IPS DF 4.7 (cell line): Measurements from ENCODE around the gene DCAF10.
"Not testable (repeated sequence)": the region's sequence is repeated elsewhere in the genome, so short reads cannot be mapped to it uniquely, and the experiment has no call there.

Experiments
- DNase-seq: peaks from one replicate; pipeline ENCODE4 v3.0.0-alpha.2; 2013; ENCODE audit warnings: low spot score; ENCODE audit errors: extremely low read depth

The DCAF10 gene

DNA sequence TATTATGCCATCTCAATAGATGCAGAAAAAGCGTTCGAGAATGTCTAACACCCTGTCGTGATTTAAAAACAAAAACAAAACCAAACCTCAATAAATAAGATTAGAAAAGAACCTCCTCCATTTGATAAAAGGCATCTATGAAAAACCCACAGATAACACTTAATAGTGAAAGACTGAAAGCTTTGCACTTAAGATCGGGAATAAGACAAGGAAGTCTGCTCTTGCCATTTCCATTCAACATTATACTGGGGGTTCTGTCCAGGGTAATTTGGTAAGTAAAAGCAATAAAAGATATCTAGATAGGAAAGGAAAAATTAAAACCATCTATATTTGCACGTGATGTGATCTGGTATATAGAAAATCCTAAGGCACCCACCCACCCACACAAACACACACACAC lies 8.5 kb upstream of the DCAF10 start:
- DNase-seq = no peak

DNA sequence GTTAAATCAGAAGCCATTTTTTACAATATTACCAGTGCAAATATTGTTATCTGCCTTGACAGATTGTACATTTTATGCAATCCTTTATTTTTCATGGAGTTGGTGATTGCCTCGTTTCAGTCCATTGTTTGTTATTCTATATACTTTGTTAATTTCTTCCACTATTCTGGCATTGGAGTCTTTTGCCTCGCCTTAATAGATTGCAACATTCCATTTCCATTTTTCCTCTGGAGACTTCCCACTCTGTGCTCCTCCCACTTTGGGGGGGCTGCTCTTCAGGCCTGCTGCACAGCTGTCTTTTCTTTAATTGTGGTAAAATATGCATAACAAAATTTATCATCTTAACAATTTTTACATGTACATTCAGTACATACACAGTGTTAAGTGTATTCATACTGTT lies 4.4 kb upstream of the DCAF10 start:
- no peak for DNase-seq

DNA sequence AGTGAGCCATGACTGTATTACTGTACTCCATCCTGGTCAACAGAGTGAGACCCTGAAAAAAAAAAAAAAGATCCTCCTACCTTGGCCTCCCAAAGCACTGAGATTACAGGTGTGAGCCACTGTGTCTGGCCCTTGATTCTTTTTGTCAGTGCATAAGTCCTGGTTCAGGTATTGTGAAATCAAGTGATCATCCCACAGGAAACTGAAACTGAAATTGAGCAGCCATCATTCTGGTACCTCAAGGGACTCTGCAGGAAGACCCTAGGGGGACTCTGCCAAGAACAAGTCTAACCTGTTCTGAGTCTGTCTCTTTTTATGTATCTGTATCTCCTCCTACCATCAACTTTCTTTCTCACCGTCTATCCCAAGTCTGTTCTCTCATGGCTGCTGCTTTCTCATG lies 1.9 kb upstream of the DCAF10 start:
- DNase-seq = no peak

DNA sequence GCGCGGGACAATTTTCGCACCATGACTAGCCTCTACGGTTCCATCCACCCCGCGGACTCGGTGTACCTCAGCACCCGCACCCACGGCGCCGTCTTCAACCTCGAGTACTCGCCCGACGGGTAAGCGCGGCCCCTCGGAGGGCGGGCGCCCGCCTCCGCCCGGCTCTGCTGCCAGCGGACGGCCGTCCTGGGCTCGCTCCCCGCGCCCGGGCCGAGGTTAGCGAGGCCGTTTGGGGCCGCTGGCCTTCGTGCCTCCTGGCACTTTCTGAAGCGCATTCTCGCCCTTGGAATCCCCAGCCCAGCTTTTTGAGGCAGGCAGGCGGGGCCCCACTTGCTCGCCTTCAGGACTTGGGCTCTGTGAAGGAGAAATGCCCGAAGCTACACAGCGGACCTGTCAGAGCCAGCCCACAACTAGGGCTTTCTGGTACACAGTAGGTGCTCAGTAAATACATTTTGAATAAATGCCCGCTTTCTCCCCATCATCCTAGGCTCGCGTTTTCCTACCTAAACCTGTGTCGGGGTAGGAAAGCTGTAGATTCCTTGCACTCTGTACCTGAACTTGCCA lies 772 bp downstream of the DCAF10 start:
- no peak for DNase-seq

DNA sequence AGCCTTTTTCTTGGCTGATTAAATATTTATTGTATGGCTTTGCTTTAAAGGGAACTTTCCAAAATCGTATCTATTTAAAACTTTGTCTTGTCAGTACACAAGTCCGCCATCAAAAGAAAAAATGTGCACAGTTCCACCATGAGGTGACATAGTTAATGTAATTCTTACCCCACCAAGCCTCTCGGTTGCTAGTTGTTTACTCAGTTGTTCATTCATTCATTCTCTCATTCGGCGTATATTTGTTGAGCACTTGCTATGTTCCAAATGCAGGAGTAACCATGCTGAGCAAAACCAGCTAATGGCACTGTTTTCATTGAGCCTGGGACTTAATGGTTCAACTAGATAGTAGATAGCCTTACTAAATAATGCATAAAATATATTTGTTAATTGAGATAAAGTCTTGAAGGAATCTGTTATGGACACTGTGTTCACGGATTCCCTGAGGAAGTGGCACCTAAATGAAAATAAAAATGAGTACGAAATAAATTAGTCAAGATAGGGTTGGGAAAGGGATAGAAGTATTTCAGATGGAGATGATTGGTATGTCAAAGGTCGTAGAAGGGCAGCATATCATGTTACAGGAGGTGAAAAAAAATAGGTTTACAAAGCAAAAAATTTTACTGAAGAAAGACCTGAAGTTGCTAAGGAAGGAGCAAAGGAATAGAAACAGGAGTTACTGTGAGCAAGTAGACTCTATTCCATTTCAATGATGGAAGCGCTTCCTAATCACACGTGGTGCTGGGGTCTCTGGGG lies 1.5 kb downstream of the DCAF10 start:
- no peak for DNase-seq

- no peak for DNase-seq
These were observed 5.7 kb downstream of the DCAF10 start for GRCh38 chr9:37806271-37806670.

DNA sequence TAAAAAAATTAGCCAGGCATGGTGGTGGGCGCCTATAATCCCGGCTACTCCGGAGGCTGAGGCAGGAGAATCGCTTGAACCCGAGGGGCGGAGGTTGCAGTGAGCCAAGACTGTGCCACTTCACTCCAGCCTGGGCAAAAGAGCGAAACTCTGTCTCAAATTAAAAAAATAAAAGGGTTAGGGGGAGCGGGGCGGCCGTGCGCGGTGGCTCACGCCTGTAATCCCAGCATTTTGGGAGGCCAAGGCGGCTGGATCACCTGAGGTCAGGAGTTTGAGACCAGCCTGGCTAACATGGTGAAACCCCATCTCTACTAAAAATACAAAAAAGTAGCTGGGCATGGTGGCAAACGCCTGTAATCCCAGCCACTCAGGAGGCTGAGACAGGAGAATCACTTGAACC lies 9.1 kb downstream of the DCAF10 start:
- not testable (repeated sequence) for DNase-seq

DNA sequence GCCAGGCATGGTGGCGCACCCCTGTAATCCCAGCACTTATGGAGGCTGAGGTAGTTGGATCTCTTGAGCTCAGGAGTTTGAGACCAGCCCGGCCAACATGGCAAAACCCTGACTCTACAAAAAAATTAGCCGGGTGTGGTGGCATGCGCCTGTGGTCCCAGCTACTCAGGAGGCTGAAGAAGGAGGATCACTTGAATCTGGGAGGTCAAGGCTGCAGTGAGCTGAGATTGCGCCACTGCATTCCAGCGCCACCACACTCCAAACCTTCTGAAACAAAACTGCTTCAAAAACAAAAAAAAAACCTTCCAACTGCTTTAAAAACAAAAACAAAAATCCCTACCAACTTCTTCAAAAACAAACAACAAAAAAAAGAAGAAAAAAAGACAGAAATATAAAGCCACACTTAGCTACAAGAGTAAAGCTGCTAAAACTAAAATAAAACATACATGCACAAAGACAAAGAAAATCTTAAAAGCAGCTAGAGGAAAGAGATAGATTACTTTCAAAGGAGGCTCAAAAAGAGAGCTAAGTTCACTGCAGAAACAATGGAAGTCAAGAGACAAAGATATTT lies 11.4 kb downstream of the DCAF10 start:
- DNase-seq = no peak

DNA sequence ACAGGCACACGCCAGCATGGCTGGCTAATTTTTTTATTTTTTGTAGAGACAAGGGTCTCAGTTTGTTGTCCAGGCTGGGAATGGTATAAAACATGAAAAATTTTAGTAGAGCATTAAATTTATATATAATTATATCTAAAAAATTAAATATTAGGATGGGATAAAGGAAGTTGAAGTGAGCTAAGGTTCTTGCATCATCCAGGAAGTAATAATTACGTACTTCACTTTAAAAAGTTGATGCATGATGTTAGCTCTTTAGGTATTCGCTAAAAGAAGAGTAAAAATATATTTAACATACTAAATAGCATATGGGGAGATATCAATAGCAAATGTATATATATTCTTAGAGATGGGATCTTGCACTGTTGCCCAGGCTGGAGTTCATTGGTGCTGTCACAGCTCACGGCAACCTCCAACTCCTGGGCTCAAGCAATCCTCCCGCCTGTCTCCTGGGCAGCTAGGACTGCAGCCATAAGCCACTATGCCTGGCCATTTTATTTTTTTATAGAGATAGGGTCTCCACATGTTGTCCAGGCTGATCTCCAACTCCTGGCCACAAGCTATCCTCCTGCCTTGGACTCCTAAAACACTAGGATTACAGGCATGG lies 12.3 kb downstream of the DCAF10 start:
- DNase-seq = no peak

DNA sequence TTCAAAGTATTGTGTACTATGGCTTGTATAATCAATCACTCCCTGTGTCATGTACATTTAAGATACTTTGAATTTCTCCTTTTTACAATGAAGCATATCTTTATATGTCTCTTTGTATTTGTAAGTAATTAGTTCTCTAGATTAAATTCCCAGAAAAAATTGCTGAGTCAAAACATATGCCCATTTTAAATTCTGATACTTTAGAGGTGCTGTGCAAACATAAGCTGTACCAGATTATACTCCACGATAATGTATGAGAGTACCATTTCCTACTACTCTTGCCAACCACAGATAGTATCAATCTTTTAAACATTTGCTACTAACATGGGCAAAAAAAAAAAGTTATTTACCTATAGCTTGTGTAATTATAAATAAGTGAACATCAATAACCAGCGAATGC lies 18.3 kb downstream of the DCAF10 start:
- no peak for DNase-seq

- DNase-seq = no peak
These were observed 19.5 kb downstream of the DCAF10 start for GRCh38 chr9:37820142-37820541.

DNA sequence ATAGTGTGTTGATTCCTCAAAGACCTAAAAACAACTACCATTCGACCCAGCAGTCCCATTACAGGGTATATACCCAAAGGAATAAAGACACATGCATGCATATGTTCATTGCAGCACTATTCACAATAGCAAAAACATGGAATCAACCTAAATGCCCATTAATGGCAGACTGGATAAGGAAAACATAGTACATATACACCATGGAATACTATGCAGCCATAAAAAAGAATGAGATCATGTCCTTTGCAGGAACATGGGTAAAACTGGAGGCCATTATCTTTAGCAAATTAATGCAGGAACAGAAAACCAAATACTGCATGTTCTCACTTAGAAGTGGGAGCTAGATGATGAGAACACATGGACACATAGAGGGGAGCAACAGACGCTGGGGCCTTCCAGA lies 24.6 kb downstream of the DCAF10 start:
- not testable (repeated sequence) for DNase-seq

GRCh38 chr9:37827483-37828165 lies 27.0 kb downstream of the DCAF10 start:
- DNase-seq = no peak

- no peak for DNase-seq
These were observed 35.2 kb downstream of the DCAF10 start for GRCh38 chr9:37835821-37836220.

GRCh38 chr9:37836386-37836785 lies 35.8 kb downstream of the DCAF10 start:
- DNase-seq = no peak

- DNase-seq = no peak
These were observed 39.2 kb downstream of the DCAF10 start for GRCh38 chr9:37839496-37840461.

DNA sequence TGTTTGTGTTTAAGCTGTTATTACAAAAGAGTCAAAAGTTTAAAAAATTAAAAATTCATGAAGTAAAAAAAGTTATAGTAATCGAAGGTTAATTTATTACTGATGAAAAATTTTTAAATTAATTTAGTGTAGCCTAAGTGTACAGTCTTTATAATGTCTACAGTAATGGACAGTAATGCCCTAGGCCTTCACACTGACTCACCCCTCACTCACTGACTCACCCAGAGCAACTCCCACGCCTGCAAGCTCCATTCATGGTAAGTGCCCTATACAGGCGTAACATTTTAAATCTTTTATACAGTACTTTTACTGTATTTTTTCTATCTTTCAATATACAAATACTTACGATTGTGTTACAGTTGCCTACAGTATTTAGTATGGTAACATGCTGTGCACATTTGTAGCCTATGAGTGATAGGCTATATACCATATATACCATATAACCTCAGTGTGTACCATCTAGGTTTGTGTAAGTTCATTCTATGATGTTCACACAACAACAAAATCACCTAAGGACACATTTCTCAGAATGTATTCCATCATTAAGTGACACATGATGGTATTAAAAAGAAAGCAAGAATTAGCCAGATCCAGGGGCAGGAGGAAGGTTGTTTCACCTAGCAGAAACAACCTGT lies 40.1 kb downstream of the DCAF10 start:
- no peak for DNase-seq

DNA sequence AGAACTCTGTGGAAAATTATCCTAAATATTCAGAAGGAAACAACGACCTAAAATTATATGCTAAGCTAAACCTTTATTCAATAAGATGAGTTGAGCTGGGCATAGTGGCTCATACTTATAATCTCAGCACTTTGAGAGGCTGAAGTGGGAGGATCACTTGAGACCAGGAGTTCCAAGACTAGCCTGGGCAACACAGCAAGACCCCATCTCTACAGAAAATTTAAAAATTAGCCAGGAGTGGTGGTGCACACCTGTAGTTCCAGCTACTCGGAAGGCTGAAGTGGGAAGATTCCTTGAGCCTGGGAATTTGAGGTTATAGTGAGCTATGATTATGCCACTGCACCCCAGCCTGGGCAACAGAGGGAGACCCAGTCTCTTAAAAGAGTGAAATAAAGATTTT lies 51.6 kb downstream of the DCAF10 start:
- DNase-seq = no peak

DNA sequence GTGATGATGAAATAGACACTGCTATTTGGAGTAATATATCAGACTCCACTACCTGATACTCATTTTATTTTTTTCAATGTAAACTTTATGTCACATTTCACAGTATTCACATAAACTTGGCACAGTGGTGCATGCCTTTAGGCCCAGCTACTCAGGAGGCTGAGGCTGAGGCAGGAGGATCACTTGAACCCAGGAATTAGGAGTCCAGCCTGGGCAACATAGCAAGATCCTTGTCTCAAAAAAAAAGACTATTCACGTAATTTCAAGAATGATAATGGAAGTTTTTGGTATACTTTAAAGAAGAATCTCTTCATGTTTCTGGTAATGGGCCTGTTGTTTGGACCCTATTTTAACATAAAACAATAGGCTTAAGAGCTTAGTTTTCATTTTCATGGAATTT lies 56.0 kb downstream of the DCAF10 start:
- DNase-seq = no peak

GRCh38 chr9:37859043-37859442 lies 58.4 kb downstream of the DCAF10 start:
- DNase-seq = no peak
